DOHH2 (cell line): ENCODE measurements around the gene DZIP1.

ENCODE experiments used
- H3F3A ChIP-seq: fragments of 200-600 bp; sonication (generic), shearing (Covaris generic); 2 replicates; pipeline ENCODE4 v1.6.0; 2016; ENCODE audit warnings: antibody characterized with exemption, mild to moderate bottlenecking; ENCODE audit not compliant: control insufficient read depth, insufficient read depth
- H3K27ac ChIP-seq: fragments of 200-600 bp; sonication (generic); 2 replicates; pipeline ENCODE4 v1.5.1; 2014; ENCODE audit warnings: low read depth, mild to moderate bottlenecking, low read length, moderate library complexity
- H3K27me3 ChIP-seq: fragments of 200-600 bp; sonication (generic); 2 replicates; pipeline ENCODE4 v1.6.1; 2014; ENCODE audit warnings: mild to moderate bottlenecking, low read length, mixed read lengths; ENCODE audit not compliant: control insufficient read depth
- H3K36me3 ChIP-seq: fragments of 200-600 bp; sonication (generic); 2 replicates; pipeline ENCODE4 v1.6.1; 2014; ENCODE audit warnings: mild to moderate bottlenecking, low read length, moderate library complexity, mixed read lengths; ENCODE audit not compliant: control insufficient read depth
- H3K4me1 ChIP-seq: fragments of 200-600 bp; sonication (generic); 2 replicates; pipeline ENCODE4 v1.6.1; 2014; ENCODE audit warnings: mild to moderate bottlenecking, low read length, mixed read lengths; ENCODE audit not compliant: control insufficient read depth
- H3K4me2 ChIP-seq: fragments of 200-600 bp; sonication (generic); 2 replicates; pipeline ENCODE4 v1.6.0; 2014; ENCODE audit warnings: mild to moderate bottlenecking, low read length, moderate library complexity
- H3K4me3 ChIP-seq: fragments of 200-600 bp; sonication (generic); 2 replicates; pipeline ENCODE4 v1.5.1; 2014; ENCODE audit warnings: mild to moderate bottlenecking, low read length, mixed read lengths
- H3K79me2 ChIP-seq: fragments of 200-600 bp; sonication (generic); 2 replicates; pipeline ENCODE4 v1.6.1; 2014; ENCODE audit warnings: mild to moderate bottlenecking, low read length, mixed read lengths; ENCODE audit not compliant: control insufficient read depth
- H3K9me2 ChIP-seq: fragments of 200-600 bp; sonication (generic); replicated peaks from 2 replicates; pipeline ENCODE4 v1.6.1; 2014; ENCODE audit warnings: mild to moderate bottlenecking, low read length, mixed read lengths; ENCODE audit not compliant: control insufficient read depth
- H3K9me3 ChIP-seq: fragments of 200-600 bp; sonication (generic); 2 replicates; pipeline ENCODE4 v1.6.1; 2014; ENCODE audit warnings: antibody characterized with exemption, low read length, mixed read lengths; ENCODE audit not compliant: control insufficient read depth, insufficient read depth
- H4K20me1 ChIP-seq: fragments of 200-600 bp; sonication (generic); 2 replicates; pipeline ENCODE4 v1.6.0; 2014; ENCODE audit warnings: low read depth, mild to moderate bottlenecking, antibody characterized with exemption, low read length, moderate library complexity; ENCODE audit not compliant: control insufficient read depth, insufficient read depth
- EZH2phosphoT487 ChIP-seq: fragments of 200-600 bp; sonication (generic); IDR thresholded peaks from 2 replicates; pipeline ENCODE4 v1.6.1; 2017; ENCODE audit warnings: borderline replicate concordance, mild to moderate bottlenecking, antibody characterized with exemption, low read length, moderate library complexity, mixed read lengths
- TF ChIP-seq, protein P1 (sequence below): fragments of 200-600 bp; sonication (generic); IDR thresholded peaks from one replicate; pipeline ENCODE4 v1.5.1; 2014; ENCODE audit warnings: antibody characterized with exemption, mild to moderate bottlenecking, low read depth, low read length; ENCODE audit not compliant: poor library complexity, severe bottlenecking

The DZIP1 gene

DNA sequence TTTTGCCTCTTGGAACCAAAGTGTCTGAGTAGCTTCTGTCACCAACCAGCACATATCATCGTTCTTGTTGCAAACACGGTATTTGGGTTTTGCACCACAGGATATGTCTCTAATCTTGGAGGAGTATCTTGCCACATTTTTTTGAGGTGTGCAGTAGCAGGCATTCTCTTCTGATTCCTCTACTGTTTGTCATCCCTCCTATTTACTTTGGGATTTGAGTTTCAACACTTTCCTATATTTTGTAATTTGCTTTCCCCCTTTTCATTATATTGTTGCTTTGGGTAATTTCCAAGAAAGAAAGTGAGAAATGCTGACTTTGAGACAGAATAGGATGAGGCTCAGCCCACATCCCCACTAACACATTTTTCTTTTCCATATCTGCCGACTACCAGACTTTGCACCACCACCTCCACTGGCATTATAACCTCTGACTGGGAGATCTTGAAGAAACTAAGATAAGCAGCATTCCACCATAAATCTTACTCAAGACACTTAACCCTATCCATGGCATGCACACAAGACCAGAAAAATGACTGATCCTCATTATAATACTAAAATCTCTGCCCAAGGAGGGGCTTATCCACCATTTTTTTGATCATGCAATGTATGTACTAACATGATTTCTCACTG lies 12.0 kb upstream of the DZIP1 start:
- no peaks in the 10 kb centered on the region for H3K9me3 ChIP-seq
- no peaks in the 10 kb centered on the region for H3K79me2 ChIP-seq
- no peaks in the 10 kb centered on the region for H3F3A ChIP-seq
- no peak for TF ChIP-seq EZH2phosphoT487
- TF ChIP-seq, protein P1, sequence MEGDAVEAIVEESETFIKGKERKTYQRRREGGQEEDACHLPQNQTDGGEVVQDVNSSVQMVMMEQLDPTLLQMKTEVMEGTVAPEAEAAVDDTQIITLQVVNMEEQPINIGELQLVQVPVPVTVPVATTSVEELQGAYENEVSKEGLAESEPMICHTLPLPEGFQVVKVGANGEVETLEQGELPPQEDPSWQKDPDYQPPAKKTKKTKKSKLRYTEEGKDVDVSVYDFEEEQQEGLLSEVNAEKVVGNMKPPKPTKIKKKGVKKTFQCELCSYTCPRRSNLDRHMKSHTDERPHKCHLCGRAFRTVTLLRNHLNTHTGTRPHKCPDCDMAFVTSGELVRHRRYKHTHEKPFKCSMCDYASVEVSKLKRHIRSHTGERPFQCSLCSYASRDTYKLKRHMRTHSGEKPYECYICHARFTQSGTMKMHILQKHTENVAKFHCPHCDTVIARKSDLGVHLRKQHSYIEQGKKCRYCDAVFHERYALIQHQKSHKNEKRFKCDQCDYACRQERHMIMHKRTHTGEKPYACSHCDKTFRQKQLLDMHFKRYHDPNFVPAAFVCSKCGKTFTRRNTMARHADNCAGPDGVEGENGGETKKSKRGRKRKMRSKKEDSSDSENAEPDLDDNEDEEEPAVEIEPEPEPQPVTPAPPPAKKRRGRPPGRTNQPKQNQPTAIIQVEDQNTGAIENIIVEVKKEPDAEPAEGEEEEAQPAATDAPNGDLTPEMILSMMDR: no peak
- H3K27me3 ChIP-seq: peaks cover 4% of the 10 kb centered on the region; the same call in 1 of the 2 replicates
- H3K36me3 ChIP-seq: no peaks in the 10 kb centered on the region
- no peaks in the 10 kb centered on the region for H3K4me1 ChIP-seq
- no peaks in the 10 kb centered on the region for H3K9me2 ChIP-seq
- no peak overlapping the region for H3K4me3 ChIP-seq
- no peak overlapping the region for H3K27ac ChIP-seq
- H4K20me1 ChIP-seq: no peaks in the 10 kb centered on the region
- H3K4me2 ChIP-seq: no peak overlapping the region

DNA sequence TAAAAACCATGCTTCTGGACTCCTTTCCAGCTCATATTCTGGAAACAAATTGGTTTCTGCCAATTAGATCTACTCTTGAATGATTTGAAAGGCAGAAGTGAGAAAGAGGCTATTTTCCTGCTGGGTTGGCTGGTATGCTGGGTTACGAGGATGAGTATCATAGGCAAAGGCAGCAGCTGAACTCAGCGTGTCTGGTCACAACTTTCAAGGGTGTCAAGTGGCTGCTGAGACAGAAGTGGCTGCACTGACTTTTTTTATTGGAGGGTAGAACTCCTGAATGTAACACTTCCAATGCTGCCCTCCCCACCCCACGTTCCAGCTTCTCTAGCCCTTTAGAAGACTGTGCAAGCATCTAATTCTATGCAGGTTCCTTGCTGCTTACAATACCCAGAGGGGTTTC lies 8.3 kb upstream of the DZIP1 start:
- no peak overlapping the region for H3K4me3 ChIP-seq

DNA sequence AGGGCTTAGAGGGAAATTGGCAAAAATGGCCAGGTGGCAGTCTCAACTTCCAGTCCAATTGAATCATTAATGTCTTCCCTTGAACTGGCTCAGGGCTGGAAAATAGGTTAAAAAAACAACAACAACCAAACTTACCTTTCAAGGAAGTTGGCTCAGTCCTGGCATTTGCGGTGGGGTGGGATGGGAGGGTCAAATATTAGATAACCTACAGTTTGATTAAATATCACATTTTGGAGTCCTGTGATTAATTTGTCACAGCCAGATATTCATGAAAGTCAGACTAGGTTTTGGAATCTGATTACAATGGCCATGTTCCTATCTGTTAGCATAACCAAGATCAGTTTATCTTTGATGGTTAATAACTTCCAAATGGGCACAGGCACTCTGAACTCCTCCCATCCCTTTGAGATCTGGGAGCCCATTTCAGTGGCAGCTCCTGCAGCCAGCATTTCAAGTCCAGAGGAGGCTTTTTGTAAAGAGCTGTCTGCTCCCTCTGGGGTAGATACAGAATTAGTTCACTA lies 7.8 kb upstream of the DZIP1 start:
- Histone ChIP-seq H3K36me3 (no peaks in the 10 kb centered on the region), H3K9me3 (no peaks in the 10 kb centered on the region), H3F3A (no peaks in the 10 kb centered on the region), H3K9me2 (no peaks in the 10 kb centered on the region), H3K4me2 (no peak overlapping the region), H4K20me1 (no peaks in the 10 kb centered on the region), H3K27ac (no peak overlapping the region), H3K4me3 (no peak overlapping the region), H3K4me1 (no peaks in the 10 kb centered on the region), H3K79me2 (no peaks in the 10 kb centered on the region), H3K27me3 (peaks cover 4% of the 10 kb centered on the region; the same call in 1 of the 2 replicates)
- no peak for TF ChIP-seq EZH2phosphoT487

More for the DNA sequence above, 8.3 kb upstream of the DZIP1 start:
- Histone ChIP-seq H3K4me2 (no peak overlapping the region), H3K79me2 (no peaks in the 10 kb centered on the region), H3K4me1 (no peaks in the 10 kb centered on the region), H3K9me2 (no peaks in the 10 kb centered on the region), H3F3A (no peaks in the 10 kb centered on the region), H3K27me3 (peaks cover 4% of the 10 kb centered on the region; the same call in 1 of the 2 replicates), H4K20me1 (no peaks in the 10 kb centered on the region), H3K36me3 (no peaks in the 10 kb centered on the region), H3K9me3 (no peaks in the 10 kb centered on the region), H3K27ac (no peak overlapping the region)
- TF ChIP-seq, protein P1: no peak
- no peak for TF ChIP-seq EZH2phosphoT487

DNA sequence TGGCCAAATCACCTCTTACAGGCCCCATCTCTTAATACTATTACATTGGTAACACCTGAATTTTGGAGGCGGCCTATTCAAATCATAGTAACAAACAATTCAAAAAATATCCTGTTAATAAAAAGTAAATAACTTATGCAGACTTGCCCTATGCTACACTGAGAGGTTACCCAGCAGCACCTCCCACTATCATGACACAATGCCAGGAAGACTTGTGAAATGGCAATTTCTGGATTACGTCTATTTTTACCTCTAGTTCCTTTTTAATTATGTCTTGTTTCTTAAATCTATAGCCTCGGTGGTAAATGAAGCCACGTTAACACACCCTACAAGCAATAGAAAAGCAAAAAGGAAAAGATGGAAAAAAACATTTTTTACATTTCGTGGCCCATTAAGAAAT lies 6.2 kb upstream of the DZIP1 start:
- Histone ChIP-seq H3K27me3 (peaks cover 4% of the 10 kb centered on the region; the same call in 1 of the 2 replicates), H3K4me2 (no peak overlapping the region), H3K9me3 (no peaks in the 10 kb centered on the region), H3K4me1 (no peaks in the 10 kb centered on the region), H3F3A (no peaks in the 10 kb centered on the region), H3K4me3 (no peak overlapping the region), H3K79me2 (no peaks in the 10 kb centered on the region), H3K9me2 (no peaks in the 10 kb centered on the region), H4K20me1 (no peaks in the 10 kb centered on the region), H3K36me3 (no peaks in the 10 kb centered on the region), H3K27ac (no peak overlapping the region)
- TF ChIP-seq EZH2phosphoT487: no peak
- TF ChIP-seq, protein P1: no peak
